H1 (cell line): ENCODE measurements around the gene MPST. TPM values are rescaled to one million over a fixed set of nuclear protein-coding genes. Genes with fewer than 3 reads are reported as not detected.

Source experiments
- CTCF ChIA-PET: fragments of 300-600 bp; sonication (Branson Sonifier 250); formaldehyde crosslinking; loops from one replicate; lab custom pipeline; 2021; ENCODE audit not compliant: partially characterized antibody; lab: Charles Lee
- POLR2A ChIA-PET: fragments of 300-600 bp; sonication (Branson Sonifier 250); formaldehyde crosslinking; loops from one replicate; lab custom pipeline; 2021; ENCODE audit warnings: inconsistent platforms; ENCODE audit not compliant: partially characterized antibody; lab: Charles Lee
- DNase-seq, 2 experiments: peaks; one replicate each; pipeline versions ENCODE4 v3.0.0 to v3.0.0-alpha.2; 2010 to 2022; ENCODE audit warnings: low spot score in 2 of 2, low read depth in 1 of 2, mixed read lengths in 1 of 2
- FAIRE-seq: peaks from 2 replicates; lab custom pipeline; 2011; peaks lifted over from hg19 to GRCh38; lab: Jason Lieb, UNC
- H2AFZ ChIP-seq: 2 replicates; pipeline ENCODE4 v1.8.1; 2012; ENCODE audit warnings: low read length, inconsistent platforms
- H2AK5ac ChIP-seq: 2 replicates; pipeline ENCODE4 v1.6.1; 2013; ENCODE audit warnings: low read depth, low read length
- H2BK120ac ChIP-seq: replicated peaks from 2 replicates; pipeline ENCODE3; 2013; ENCODE audit warnings: low read depth, low read length, inconsistent platforms
- H2BK12ac ChIP-seq: 2 replicates; pipeline ENCODE4 v1.6.1; 2013; ENCODE audit warnings: low read depth, low read length
- H2BK15ac ChIP-seq: 2 replicates; pipeline ENCODE4 v1.6.1; 2013; ENCODE audit warnings: low read length
- H2BK20ac ChIP-seq: 2 replicates; pipeline ENCODE4 v1.6.1; 2013; ENCODE audit warnings: low read length
- H2BK5ac ChIP-seq: 2 replicates; pipeline ENCODE4 v1.6.1; 2013; ENCODE audit warnings: low read depth, low read length
- H3K14ac ChIP-seq: 2 replicates; pipeline ENCODE4 v1.6.1; 2013; ENCODE audit warnings: inconsistent platforms; ENCODE audit not compliant: insufficient read length
- H3K18ac ChIP-seq: 2 replicates; pipeline ENCODE4 v1.6.1; 2013; ENCODE audit warnings: low read length; ENCODE audit errors: extremely low read depth
- H3K23ac ChIP-seq: 2 replicates; pipeline ENCODE4 v1.6.1; 2013; ENCODE audit warnings: inconsistent platforms; ENCODE audit not compliant: insufficient read length
- H3K23me2 ChIP-seq: 2 replicates; pipeline ENCODE4 v1.6.1; 2013; ENCODE audit warnings: low read depth, low read length
- H3K27ac ChIP-seq: 2 replicates; pipeline ENCODE4 v1.6.1; 2011; ENCODE audit warnings: low read depth, low read length, inconsistent platforms
- H3K27me3 ChIP-seq, 4 experiments: replicated peaks in 1 of 4; 1 replicate in 1 of 4; 2 replicates in 3 of 4; pipeline versions ENCODE4 v1.6.1 to v1.8.1; 2011 to 2013; ENCODE audit warnings: low read length in 3 of 4, mild to moderate bottlenecking in 3 of 4, inconsistent platforms in 2 of 4, mixed read lengths in 2 of 4, moderate library complexity in 1 of 4; ENCODE audit not compliant: control insufficient read depth in 3 of 4, insufficient read depth in 3 of 4; ENCODE audit errors: extremely low read depth in 1 of 4
- H3K36me3 ChIP-seq, 4 experiments: 2 replicates each; pipeline versions ENCODE4 v1.6.1 to v1.8.1; 2011 to 2013; ENCODE audit warnings: mild to moderate bottlenecking in 4 of 4, low read length in 3 of 4, moderate library complexity in 2 of 4, control low read depth in 1 of 4, inconsistent platforms in 1 of 4; ENCODE audit not compliant: insufficient read depth in 4 of 4, control insufficient read depth in 2 of 4
- H3K4ac ChIP-seq: replicated peaks from 2 replicates; pipeline ENCODE3; 2013; ENCODE audit warnings: low read length, low read depth, mixed read lengths, inconsistent platforms; ENCODE audit not compliant: insufficient read length
- H3K4me1 ChIP-seq, 4 experiments: replicated peaks in 1 of 4; 1 replicate in 1 of 4; 2 replicates in 3 of 4; pipeline versions ENCODE4 v1.6.1 to v1.8.1; 2011 to 2013; ENCODE audit warnings: low read length in 3 of 4, inconsistent platforms in 2 of 4, mixed read lengths in 1 of 4; ENCODE audit not compliant: insufficient read depth in 4 of 4, control insufficient read depth in 3 of 4
- H3K4me2 ChIP-seq, 2 experiments: 2 replicates each; pipeline versions ENCODE4 v1.6.1 to v1.8.1; 2011 to 2013; ENCODE audit warnings: low read depth in 2 of 2, low read length in 2 of 2, control low read depth in 1 of 2, inconsistent platforms in 1 of 2, mild to moderate bottlenecking in 1 of 2; ENCODE audit not compliant: insufficient read depth in 1 of 2
- H3K4me3 ChIP-seq, 4 experiments: fragments of 200-600, 300-600 bp in 1 of 4; sonication (generic), shearing (Covaris generic), sonication (Bioruptor Twin) in 1 of 4; 2 replicates each; pipeline versions ENCODE4 v1.5.1 to v1.8.1; 2011 to 2016; ENCODE audit warnings: low read length in 4 of 4, low read depth in 3 of 4, control low read depth in 2 of 4, inconsistent platforms in 2 of 4, mild to moderate bottlenecking in 2 of 4, mixed read lengths in 1 of 4, moderate library complexity in 1 of 4; ENCODE audit not compliant: insufficient read depth in 2 of 4; ENCODE audit errors: extremely low read depth in 1 of 4
- H3K56ac ChIP-seq: replicated peaks from 2 replicates; pipeline ENCODE3; 2013; ENCODE audit warnings: low read depth, mild to moderate bottlenecking, mixed read lengths, low read length, inconsistent platforms; ENCODE audit not compliant: insufficient read length
- H3K79me1 ChIP-seq: 2 replicates; pipeline ENCODE4 v1.6.1; 2013; ENCODE audit warnings: low read depth, low read length, control low read depth
- H3K79me2 ChIP-seq, 2 experiments: 2 replicates each; pipeline versions ENCODE4 v1.6.1 to v1.8.1; 2012 to 2013; ENCODE audit warnings: low read length in 2 of 2, mild to moderate bottlenecking in 2 of 2, inconsistent platforms in 1 of 2; ENCODE audit not compliant: insufficient read depth in 2 of 2, control insufficient read depth in 1 of 2
- H3K9ac ChIP-seq, 4 experiments: replicated peaks in 1 of 4; 1 replicate in 1 of 4; 2 replicates in 3 of 4; pipeline versions ENCODE4 v1.6.1 to v1.8.1; 2011 to 2013; ENCODE audit warnings: low read depth in 3 of 4, low read length in 3 of 4, control low read depth in 2 of 4, mild to moderate bottlenecking in 2 of 4, moderate library complexity in 2 of 4, inconsistent platforms in 1 of 4; ENCODE audit errors: extremely low read depth in 1 of 4
- H3K9me3 ChIP-seq, 2 experiments: 2 replicates each; pipeline versions ENCODE4 v1.6.1 to v1.8.1; 2012 to 2013; ENCODE audit warnings: mild to moderate bottlenecking in 2 of 2, moderate library complexity in 2 of 2, control low read depth in 1 of 2, inconsistent platforms in 1 of 2, low read depth in 1 of 2, low read length in 1 of 2, mixed read lengths in 1 of 2; ENCODE audit not compliant: insufficient read depth in 2 of 2
- H4K20me1 ChIP-seq, 2 experiments: replicated peaks in 1 of 2; 2 replicates each; pipeline versions ENCODE3 to v1.8.1; 2011 to 2013; ENCODE audit warnings: inconsistent platforms in 2 of 2, low read length in 2 of 2, mild to moderate bottlenecking in 1 of 2; ENCODE audit not compliant: insufficient read depth in 2 of 2, control insufficient read depth in 1 of 2
- H4K5ac ChIP-seq: 2 replicates; pipeline ENCODE4 v1.6.1; 2013; ENCODE audit warnings: low read length, low read depth, mixed read lengths, inconsistent platforms; ENCODE audit not compliant: insufficient read length
- H4K8ac ChIP-seq: 2 replicates; pipeline ENCODE4 v1.8.0; 2013; ENCODE audit warnings: mild to moderate bottlenecking, moderate library complexity, low read length, inconsistent platforms; ENCODE audit not compliant: insufficient read depth; ENCODE audit errors: extremely low read depth
- H4K91ac ChIP-seq: replicated peaks from 2 replicates; pipeline ENCODE3; 2013; ENCODE audit warnings: low read length, mixed read lengths, inconsistent platforms; ENCODE audit not compliant: insufficient read length
- CBX5 ChIP-seq: fragments of 300-800, 300-1000 bp; sonication (generic); IDR thresholded peaks from 2 replicates; pipeline ENCODE4 v1.7.1; 2016; ENCODE audit warnings: antibody characterized with exemption, low read length, low read depth
- FOSL1 ChIP-seq: IDR thresholded peaks from 2 replicates; pipeline ENCODE4 v1.6.1; 2011; ENCODE audit warnings: mild to moderate bottlenecking, low read depth, low read length, moderate library complexity; ENCODE audit not compliant: insufficient read depth
- HDAC2 ChIP-seq, 2 experiments: fragments of 300-600 bp in 1 of 2; sonication (generic) in 1 of 2; IDR thresholded peaks; 2 replicates each; pipeline ENCODE4 v1.6.1; 2011 to 2012; ENCODE audit warnings: low read depth in 2 of 2, low read length in 2 of 2, mild to moderate bottlenecking in 2 of 2, moderate library complexity in 2 of 2, borderline replicate concordance in 1 of 2, inconsistent platforms in 1 of 2
- KDM1A ChIP-seq: fragments of 200-600, 300-600 bp; sonication (generic); IDR thresholded peaks from 2 replicates; pipeline ENCODE4 v1.7.1; 2016; ENCODE audit warnings: mild to moderate bottlenecking, low read length, borderline replicate concordance
- POLR2AphosphoS5 ChIP-seq: IDR thresholded peaks from 2 replicates; pipeline ENCODE4 v1.6.1; 2011; ENCODE audit warnings: low read depth, low read length
- TCF12 ChIP-seq: IDR thresholded peaks from 2 replicates; pipeline ENCODE4 v1.6.1; 2011; ENCODE audit warnings: low read depth, mild to moderate bottlenecking, low read length
- WGBS, 2 experiments: shearing (Covaris generic) in 1 of 2; methylation state at CpG; one replicate each; pipeline versions ENCODE4 v1.1.6 to v1.1.7; 2013 to 2015; ENCODE audit warnings: low lambda C conversion rate in 2 of 2, mixed read lengths in 2 of 2, inconsistent platforms in 1 of 2, low coverage in 1 of 2, missing lambda C conversion rate in 1 of 2; ENCODE audit not compliant: insufficient replicate concordance in 2 of 2, insufficient coverage in 1 of 2, insufficient read length in 1 of 2; ENCODE audit errors: extremely low coverage in 1 of 2, missing lambda C conversion rate in 1 of 2; 5-methylcytosine and 5-hydroxymethylcytosine counted together
- polyA plus RNA-seq, 7 experiments: library from polyadenylated mRNA; depleted of rRNA in 3 of 7; stranded (reverse) in 5 of 7; unstranded in 2 of 7; fragments of >200 nt in 5 of 7; fragments of 200-250 nt in 2 of 7; gene quantifications; 1 replicate in 5 of 7; 2 replicates in 1 of 7; 4 replicates in 1 of 7; pipeline versions ENCODE4 v1.2.1 to v1.2.3, GENCODE V29; 2011 to 2013; ENCODE audit warnings: missing spikeins in 2 of 7, mixed read lengths in 2 of 7
- total RNA-seq: library from RNA; stranded (reverse); fragmentation: NEBNext Ultra II Directional; extraction: Animal tissue kit (Norgen Biotek cat#: 25700); gene quantifications from 2 replicates; pipeline ENCODE4 v1.2.1, GENCODE V29; 2021
- TF ChIP-seq, protein P1 (sequence below): IDR thresholded peaks from 2 replicates; pipeline ENCODE4 v1.6.1; 2012; ENCODE audit warnings: low read length, inconsistent platforms
- TF ChIP-seq, protein P2 (sequence below): IDR thresholded peaks from 2 replicates; pipeline ENCODE4 v1.6.1; 2011; ENCODE audit warnings: low read depth, mild to moderate bottlenecking, low read length; ENCODE audit not compliant: insufficient read depth

Gene MPST
- total and polyA plus RNA-seq, 2 of the 8 experiments (the other 6 are each of a cell fraction or from before 2014, with no cell fraction given) = 86.0 to 124 TPM

DNA sequence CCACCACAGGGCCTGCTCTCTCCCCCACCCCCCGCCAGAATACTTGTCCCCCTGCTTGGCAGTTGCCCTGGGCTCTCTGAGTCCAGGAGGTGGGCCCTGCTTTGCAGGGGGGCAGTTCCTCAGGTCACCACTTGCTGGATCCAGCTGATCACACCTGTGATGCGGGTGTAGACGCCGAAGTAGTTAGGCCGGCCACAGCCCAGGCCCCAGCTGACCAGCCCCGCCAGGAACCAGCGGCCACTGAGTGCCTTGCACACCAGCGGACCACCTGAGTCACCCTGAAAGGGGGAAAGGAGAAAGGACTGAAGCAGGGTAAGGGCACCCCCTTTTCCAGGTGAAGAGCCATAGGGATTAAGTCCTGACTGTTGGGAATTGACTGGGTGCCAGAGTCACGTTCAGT, 46.4 kb downstream of the MPST start:
- Histone ChIP-seq H2AK5ac (no peak overlapping the region), H2BK12ac (no peak overlapping the region), H3K23me2 (peaks cover 3% of the 10 kb centered on the region; the same call in 1 of the 2 replicates), H3K36me3 (peaks cover 0 to 2% (median 0%) of the 10 kb centered on the region in 4 experiments; a peak in 2 of 8 replicates), H2BK120ac (no peak overlapping the region), H2BK15ac (no peak overlapping the region), H3K56ac (no peak overlapping the region), H4K5ac (no peak overlapping the region), H2AFZ (no peak overlapping the region), H4K8ac (peak overlapping the region; percentile 31; the same call in 1 of the 2 replicates), H2BK5ac (no peak overlapping the region), H3K4me1 (peaks cover 3 to 29% (median 16%) of the 10 kb centered on the region in 4 experiments), H3K23ac (no peak overlapping the region), H3K4ac (no peak overlapping the region), H3K27ac (no peak overlapping the region), H3K18ac (no peak overlapping the region), H3K79me1 (no peaks in the 10 kb centered on the region), H3K4me3 (no peak overlapping the region), H2BK20ac (no peak overlapping the region), H3K9ac (no peak overlapping the region), H4K91ac (no peak overlapping the region), H4K20me1 (peaks cover 0 to 6% of the 10 kb centered on the region in 2 experiments), H3K4me2 (no peak overlapping the region), H3K14ac (no peak overlapping the region), H3K27me3 (peaks cover 11 to 53% (median 46%) of the 10 kb centered on the region in 4 experiments), H3K9me3 (no peaks in the 10 kb centered on the region), H3K79me2 (no peaks in the 10 kb centered on the region)
- FAIRE-seq = no peak
- ChIA-PET POLR2A (interaction anchor here (0.6 to 1.6 kb wide), 3 partner anchors 11 to 53 kb away, joined by 3 to 4 read pairs (median 3); no protein-coding TSS in a partner anchor), CTCF (interaction anchor here (0.9 to 1.0 kb wide), 2 partner anchors 44 to 135 kb away, joined by 3 read pairs; no protein-coding TSS in a partner anchor)
- 79% methylated on average over 6 of the region's 9 CpGs; no CpG with 5 or more reads in 1 of the 2 experiments for WGBS, 2 experiments
- no peak for DNase-seq
- TF ChIP-seq TCF12 = no peak
- TF ChIP-seq KDM1A = no peak
- no peak for TF ChIP-seq HDAC2 (IDR thresholded peaks at IDR 0.05; ENCODE audit: borderline replicate concordance in 1 of 2, low read depth in 2 of 2, low read length in 2 of 2)
- TF ChIP-seq, protein P1, sequence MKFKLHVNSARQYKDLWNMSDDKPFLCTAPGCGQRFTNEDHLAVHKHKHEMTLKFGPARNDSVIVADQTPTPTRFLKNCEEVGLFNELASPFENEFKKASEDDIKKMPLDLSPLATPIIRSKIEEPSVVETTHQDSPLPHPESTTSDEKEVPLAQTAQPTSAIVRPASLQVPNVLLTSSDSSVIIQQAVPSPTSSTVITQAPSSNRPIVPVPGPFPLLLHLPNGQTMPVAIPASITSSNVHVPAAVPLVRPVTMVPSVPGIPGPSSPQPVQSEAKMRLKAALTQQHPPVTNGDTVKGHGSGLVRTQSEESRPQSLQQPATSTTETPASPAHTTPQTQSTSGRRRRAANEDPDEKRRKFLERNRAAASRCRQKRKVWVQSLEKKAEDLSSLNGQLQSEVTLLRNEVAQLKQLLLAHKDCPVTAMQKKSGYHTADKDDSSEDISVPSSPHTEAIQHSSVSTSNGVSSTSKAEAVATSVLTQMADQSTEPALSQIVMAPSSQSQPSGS = no peak
- no peak for TF ChIP-seq CBX5
- TF ChIP-seq, protein P2, sequence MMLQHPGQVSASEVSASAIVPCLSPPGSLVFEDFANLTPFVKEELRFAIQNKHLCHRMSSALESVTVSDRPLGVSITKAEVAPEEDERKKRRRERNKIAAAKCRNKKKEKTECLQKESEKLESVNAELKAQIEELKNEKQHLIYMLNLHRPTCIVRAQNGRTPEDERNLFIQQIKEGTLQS = no peak
- TF ChIP-seq POLR2AphosphoS5 = no peak
- no peak for TF ChIP-seq FOSL1
